Natural killer cell (primary cell): ENCODE measurements around the gene SCARB1. TPM values are rescaled to one million over a fixed set of nuclear protein-coding genes. Genes with fewer than 3 reads are reported as not detected.

Experiments
- ATAC-seq, 3 donors: fragments of 150-1000 bp in 2 of 3; fragments of 200-7000 bp in 1 of 3; cut with Tn5 transposase; 1 replicate in 1 of 3; 2 replicates in 2 of 3; pipeline ENCODE4 v1.10.0; 2021; ENCODE audit warnings: mild to moderate bottlenecking in 2 of 3, moderate library complexity in 2 of 3
- DNase-seq, 2 donors: peaks; one replicate each; pipeline versions ENCODE4 v3.0.0 to v3.0.0-alpha.2; 2013 to 2021; ENCODE audit warnings: mixed read lengths in 1 of 2
- H3K27ac ChIP-seq: one replicate; pipeline ENCODE4 v1.5.1; 2013; ENCODE audit warnings: mild to moderate bottlenecking, low read length
- H3K27me3 ChIP-seq: one replicate; pipeline ENCODE4 v1.6.1; 2013; ENCODE audit warnings: low read length; ENCODE audit not compliant: control insufficient read depth, insufficient read depth
- H3K36me3 ChIP-seq: one replicate; pipeline ENCODE4 v1.6.1; 2013; ENCODE audit warnings: low read length; ENCODE audit not compliant: control insufficient read depth, insufficient read depth
- H3K4me1 ChIP-seq: one replicate; pipeline ENCODE4 v1.6.1; 2013; ENCODE audit warnings: low read length; ENCODE audit not compliant: control insufficient read depth, insufficient read depth
- H3K4me3 ChIP-seq: one replicate; pipeline ENCODE4 v1.5.1; 2013; ENCODE audit warnings: low read length
- H3K9me3 ChIP-seq: one replicate; pipeline ENCODE4 v1.6.1; 2013; ENCODE audit warnings: low read length; ENCODE audit not compliant: control insufficient read depth, insufficient read depth
- H3K27ac Mint-ChIP-seq, 2 donors: one replicate each; pipeline ENCODE4 v1.8.0; 2022; ENCODE audit warnings: mild to moderate bottlenecking in 2 of 2, mixed read lengths in 2 of 2, moderate library complexity in 1 of 2
- H3K27me3 Mint-ChIP-seq, 2 donors: one replicate each; pipeline ENCODE4 v1.8.0; 2022; ENCODE audit warnings: low read depth in 2 of 2, mixed read lengths in 2 of 2
- H3K36me3 Mint-ChIP-seq: one replicate; pipeline ENCODE4 v1.8.0; 2022; ENCODE audit warnings: mixed read lengths
- H3K4me1 Mint-ChIP-seq, 2 donors: one replicate each; pipeline ENCODE4 v1.8.0; 2022; ENCODE audit warnings: mixed read lengths in 2 of 2
- H3K4me3 Mint-ChIP-seq: one replicate; pipeline ENCODE4 v1.8.0; 2022; ENCODE audit warnings: mild to moderate bottlenecking, moderate library complexity, mixed read lengths
- H3K9me3 Mint-ChIP-seq, 2 donors: one replicate each; pipeline ENCODE4 v1.8.0; 2022; ENCODE audit warnings: mixed read lengths in 2 of 2
- CTCF ChIP-seq: fragments of 200-600 bp; IDR thresholded peaks from one replicate; pipeline ENCODE4 v1.8.0; 2022; ENCODE audit warnings: antibody characterized with exemption
- WGBS: methylation state at CpG from one replicate; pipeline ENCODE4 v1.1.7; 2013; ENCODE audit warnings: missing lambda C conversion rate; ENCODE audit not compliant: insufficient coverage; 5-methylcytosine and 5-hydroxymethylcytosine counted together
- intact Hi-C: fragments of 100-400 bp; cut with micrococcal nuclease; formaldehyde crosslinking; loops from one replicate; pipeline ENCODE4 v1.14.2; 2022
- total RNA-seq, 4 donors: library from RNA; stranded (reverse); fragments of 120-200 nt in 1 of 4; gene quantifications; one replicate each; pipeline versions ENCODE4 v1.2.3 to v1.2.4, GENCODE V29; 2013 to 2022

SCARB1 gene
- total RNA-seq, 3 donors from 2014 or later (not counting 1 experiment from before 2014, with no cell fraction given), result 1.1 to 2.7 (median 1.3) TPM

GRCh38 chr12:124804011-124804621 is 59.5 kb downstream of the SCARB1 start:
- H3K4me3 ChIP-seq, result no peak overlapping the region
- no peaks in the 10 kb centered on the region for H3K4me1 Mint-ChIP-seq
- H3K27ac ChIP-seq, result no peak overlapping the region
- H3K4me3 Mint-ChIP-seq, result no peak overlapping the region
- H3K36me3 Mint-ChIP-seq, result no peaks in the 10 kb centered on the region
- H3K27me3 ChIP-seq, result no peaks in the 10 kb centered on the region
- H3K4me1 ChIP-seq, result no peaks in the 10 kb centered on the region
- DNase-seq, result no peak
- no peaks in the 10 kb centered on the region for H3K9me3 Mint-ChIP-seq
- no peak for TF ChIP-seq CTCF
- no peak overlapping the region for H3K27ac Mint-ChIP-seq
- whole genome bisulfite sequencing, result 95% methylated on average over 9 of the region's 9 CpGs
- intact Hi-C loops, result no loop called here
- H3K36me3 ChIP-seq, result no peaks in the 10 kb centered on the region
- H3K9me3 ChIP-seq, result no peaks in the 10 kb centered on the region
- no peak for ATAC-seq
- H3K27me3 Mint-ChIP-seq, result no peaks in the 10 kb centered on the region

GRCh38 chr12:124802361-124802760 is 61.3 kb downstream of the SCARB1 start:
- no peak for ATAC-seq
- Mint-ChIP-seq H3K4me1 (no peaks in the 10 kb centered on the region), H3K36me3 (no peaks in the 10 kb centered on the region), H3K9me3 (no peaks in the 10 kb centered on the region), H3K4me3 (no peak overlapping the region), H3K27me3 (no peaks in the 10 kb centered on the region), H3K27ac (no peak overlapping the region)
- 91% methylated on average over 14 of the region's 14 CpGs for WGBS
- Histone ChIP-seq H3K4me3 (no peak overlapping the region), H3K36me3 (no peaks in the 10 kb centered on the region), H3K4me1 (no peaks in the 10 kb centered on the region), H3K27ac (no peak overlapping the region), H3K27me3 (no peaks in the 10 kb centered on the region), H3K9me3 (no peaks in the 10 kb centered on the region)
- intact Hi-C loops, result no loop called here
- DNase-seq, result no peak
- TF ChIP-seq CTCF, result no peak

- TF ChIP-seq CTCF, result no peak
- no peak overlapping the region for H3K4me3 ChIP-seq
- Mint-ChIP-seq H3K9me3 (no peaks in the 10 kb centered on the region), H3K27ac (no peak overlapping the region), H3K36me3 (no peaks in the 10 kb centered on the region), H3K4me3 (no peak overlapping the region), H3K4me1 (no peaks in the 10 kb centered on the region), H3K27me3 (no peaks in the 10 kb centered on the region)
- WGBS, result 97% methylated on average over 12 of the region's 12 CpGs
- no peak for DNase-seq
- H3K27me3 ChIP-seq, result no peaks in the 10 kb centered on the region
- H3K36me3 ChIP-seq, result no peaks in the 10 kb centered on the region
- H3K4me1 ChIP-seq, result no peaks in the 10 kb centered on the region
- intact Hi-C loops, result no loop called here
- no peaks in the 10 kb centered on the region for H3K9me3 ChIP-seq
- no peak for ATAC-seq
- no peak overlapping the region for H3K27ac ChIP-seq
Measured at GRCh38 chr12:124800506-124800905, 63.2 kb downstream of the SCARB1 start.

- Histone ChIP-seq H3K4me3 (no peak overlapping the region), H3K27ac (no peak overlapping the region), H3K9me3 (no peaks in the 10 kb centered on the region), H3K4me1 (no peaks in the 10 kb centered on the region), H3K36me3 (no peaks in the 10 kb centered on the region), H3K27me3 (no peaks in the 10 kb centered on the region)
- no peaks in the 10 kb centered on the region for H3K9me3 Mint-ChIP-seq
- TF ChIP-seq CTCF, result no peak
- no peak overlapping the region for H3K4me3 Mint-ChIP-seq
- intact Hi-C loops, result no loop called here
- H3K4me1 Mint-ChIP-seq, result no peaks in the 10 kb centered on the region
- 78% methylated on average over 13 of the region's 13 CpGs for WGBS
- ATAC-seq (no peak), DNase-seq (no peak)
- no peaks in the 10 kb centered on the region for H3K27me3 Mint-ChIP-seq
- no peaks in the 10 kb centered on the region for H3K36me3 Mint-ChIP-seq
- no peak overlapping the region for H3K27ac Mint-ChIP-seq
Measured at GRCh38 chr12:124797321-124797720, 66.3 kb downstream of the SCARB1 start.
